Neural progenitor cell (in vitro differentiated cells): ENCODE data around the gene CCDC73. TPM values are rescaled to one million over a fixed set of nuclear protein-coding genes. Genes with fewer than 3 reads are reported as not detected.

Source experiments
- DNase-seq: peaks from one replicate; pipeline ENCODE4 v3.0.0-alpha.2; 2016; ENCODE audit warnings: low spot score
- H2AFZ ChIP-seq: fragments of 200-600 bp; sonication (generic); replicated peaks from 2 replicates; pipeline ENCODE4 v1.6.1; 2016; ENCODE audit warnings: antibody characterized with exemption
- H3F3A ChIP-seq: fragments of 200-600 bp; sonication (generic); 2 replicates; pipeline ENCODE4 v1.6.1; 2016; ENCODE audit warnings: antibody characterized with exemption, low read depth
- H3K27ac ChIP-seq: fragments of 200-600 bp; sonication (generic); 2 replicates; pipeline ENCODE4 v1.5.1; 2016; ENCODE audit warnings: mild to moderate bottlenecking
- H3K27me3 ChIP-seq: fragments of 200-600 bp; sonication (generic); 2 replicates; pipeline ENCODE4 v1.6.1; 2016; ENCODE audit warnings: mild to moderate bottlenecking, moderate library complexity
- H3K36me3 ChIP-seq: fragments of 200-600 bp; sonication (generic); 2 replicates; pipeline ENCODE4 v1.5.1; 2016
- H3K4me1 ChIP-seq: fragments of 200-600 bp; sonication (generic); 2 replicates; pipeline ENCODE4 v1.6.1; 2016; ENCODE audit warnings: mixed run types
- H3K4me2 ChIP-seq: fragments of 200-600 bp; sonication (generic); 2 replicates; pipeline ENCODE4 v1.6.1; 2016
- H3K4me3 ChIP-seq: fragments of 200-600 bp; sonication (generic); 2 replicates; pipeline ENCODE4 v1.5.1; 2016
- H3K79me2 ChIP-seq: fragments of 200-600 bp; sonication (generic); 2 replicates; pipeline ENCODE4 v1.6.1; 2016; ENCODE audit warnings: low read depth
- H3K9ac ChIP-seq: fragments of 200-600 bp; sonication (generic); 2 replicates; pipeline ENCODE4 v1.6.1; 2016
- H3K9me3 ChIP-seq: fragments of 200-600 bp; sonication (generic); 2 replicates; pipeline ENCODE4 v1.5.1; 2016; ENCODE audit warnings: low read depth
- H4K20me1 ChIP-seq: fragments of 200-600 bp; sonication (generic); 2 replicates; pipeline ENCODE4 v1.6.1; 2016; ENCODE audit warnings: low read depth
- H3K27ac Mint-ChIP-seq: 3 replicates; pipeline ENCODE4 v1.8.0; 2021; ENCODE audit warnings: mixed read lengths
- H3K27me3 Mint-ChIP-seq: 2 replicates; pipeline ENCODE4 v1.8.0; 2022; ENCODE audit warnings: low read depth, mild to moderate bottlenecking, inconsistent platforms, moderate library complexity, mixed read lengths; ENCODE audit not compliant: insufficient read depth
- H3K36me3 Mint-ChIP-seq: 3 replicates; pipeline ENCODE4 v1.8.0; 2021; ENCODE audit warnings: mixed read lengths
- H3K4me1 Mint-ChIP-seq: 3 replicates; pipeline ENCODE4 v1.8.0; 2021; ENCODE audit warnings: mixed read lengths
- H3K4me3 Mint-ChIP-seq: 3 replicates; pipeline ENCODE4 v1.8.0; 2021; ENCODE audit warnings: mild to moderate bottlenecking, moderate library complexity, mixed read lengths
- H3K9me3 Mint-ChIP-seq: 3 replicates; pipeline ENCODE4 v1.8.0; 2020; ENCODE audit warnings: mixed read lengths
- EZH2 ChIP-seq: fragments of 200-600 bp; sonication (generic); IDR thresholded peaks from 2 replicates; pipeline ENCODE4 v1.6.1; 2017; ENCODE audit warnings: antibody characterized with exemption, mild to moderate bottlenecking, moderate library complexity
- EZH2phosphoT487 ChIP-seq: fragments of 200-600 bp; sonication (generic); IDR thresholded peaks from 2 replicates; pipeline ENCODE4 v1.6.1; 2017; ENCODE audit warnings: antibody characterized with exemption
- total RNA-seq: library from RNA; depleted of rRNA; stranded (reverse); fragments of >200 nt; gene quantifications from 2 replicates; pipeline ENCODE4 v1.2.3, GENCODE V29; 2015; ENCODE audit warnings: low replicate concordance
- TF ChIP-seq, protein P1 (sequence below): fragments of 200-600 bp; sonication (generic); IDR thresholded peaks from 2 replicates; pipeline ENCODE4 v1.5.1; 2017; ENCODE audit warnings: antibody characterized with exemption, mild to moderate bottlenecking

The CCDC73 gene
- total RNA-seq, 1 donor from 2014 or later: not detected

- H3K4me3 Mint-ChIP-seq: no peak overlapping the region
- H3K4me1 ChIP-seq: peaks cover 3% of the 10 kb centered on the region
Measured at GRCh38 chr11:32833921-32834320, 39.5 kb upstream of the CCDC73 start.

GRCh38 chr11:32831221-32831620, 36.8 kb upstream of the CCDC73 start:
- Mint-ChIP-seq H3K4me3 (no peak overlapping the region), H3K36me3 (no peaks in the 10 kb centered on the region), H3K4me1 (peaks cover 12% of the 10 kb centered on the region), H3K9me3 (no peaks in the 10 kb centered on the region), H3K27ac (no peak overlapping the region), H3K27me3 (peaks cover 35% of the 10 kb centered on the region)
- Histone ChIP-seq H3K4me2 (no peak overlapping the region), H3K4me3 (no peak overlapping the region), H3K4me1 (no peaks in the 10 kb centered on the region), H4K20me1 (no peaks in the 10 kb centered on the region), H3K79me2 (no peaks in the 10 kb centered on the region), H3K36me3 (no peaks in the 10 kb centered on the region), H3K27ac (no peak overlapping the region), H3K9me3 (no peaks in the 10 kb centered on the region), H2AFZ (no peak overlapping the region), H3K9ac (no peak overlapping the region), H3F3A (peaks cover 18% of the 10 kb centered on the region), H3K27me3 (peaks cover 59% of the 10 kb centered on the region)
- no peak for DNase-seq
- TF ChIP-seq EZH2 (no peak), EZH2phosphoT487 (no peak)
- TF ChIP-seq, protein P1, sequence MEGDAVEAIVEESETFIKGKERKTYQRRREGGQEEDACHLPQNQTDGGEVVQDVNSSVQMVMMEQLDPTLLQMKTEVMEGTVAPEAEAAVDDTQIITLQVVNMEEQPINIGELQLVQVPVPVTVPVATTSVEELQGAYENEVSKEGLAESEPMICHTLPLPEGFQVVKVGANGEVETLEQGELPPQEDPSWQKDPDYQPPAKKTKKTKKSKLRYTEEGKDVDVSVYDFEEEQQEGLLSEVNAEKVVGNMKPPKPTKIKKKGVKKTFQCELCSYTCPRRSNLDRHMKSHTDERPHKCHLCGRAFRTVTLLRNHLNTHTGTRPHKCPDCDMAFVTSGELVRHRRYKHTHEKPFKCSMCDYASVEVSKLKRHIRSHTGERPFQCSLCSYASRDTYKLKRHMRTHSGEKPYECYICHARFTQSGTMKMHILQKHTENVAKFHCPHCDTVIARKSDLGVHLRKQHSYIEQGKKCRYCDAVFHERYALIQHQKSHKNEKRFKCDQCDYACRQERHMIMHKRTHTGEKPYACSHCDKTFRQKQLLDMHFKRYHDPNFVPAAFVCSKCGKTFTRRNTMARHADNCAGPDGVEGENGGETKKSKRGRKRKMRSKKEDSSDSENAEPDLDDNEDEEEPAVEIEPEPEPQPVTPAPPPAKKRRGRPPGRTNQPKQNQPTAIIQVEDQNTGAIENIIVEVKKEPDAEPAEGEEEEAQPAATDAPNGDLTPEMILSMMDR: no peak

More at GRCh38 chr11:32833921-32834320, 39.5 kb upstream of the CCDC73 start:
- DNase-seq: no peak
- Histone ChIP-seq H3K4me3 (no peak overlapping the region), H4K20me1 (no peaks in the 10 kb centered on the region), H3K9ac (no peak overlapping the region), H3K79me2 (no peaks in the 10 kb centered on the region), H3K27me3 (peaks cover 41% of the 10 kb centered on the region), H3K4me2 (no peak overlapping the region), H3K27ac (no peak overlapping the region), H3F3A (peaks cover 18% of the 10 kb centered on the region), H3K36me3 (no peaks in the 10 kb centered on the region), H3K9me3 (no peaks in the 10 kb centered on the region), H2AFZ (no peak overlapping the region)
- Mint-ChIP-seq H3K4me1 (peaks cover 12% of the 10 kb centered on the region), H3K27ac (no peak overlapping the region), H3K27me3 (peaks cover 29% of the 10 kb centered on the region), H3K9me3 (no peaks in the 10 kb centered on the region), H3K36me3 (no peaks in the 10 kb centered on the region)
- no peak for TF ChIP-seq EZH2
- TF ChIP-seq, protein P1: no peak
- no peak for TF ChIP-seq EZH2phosphoT487

DNA sequence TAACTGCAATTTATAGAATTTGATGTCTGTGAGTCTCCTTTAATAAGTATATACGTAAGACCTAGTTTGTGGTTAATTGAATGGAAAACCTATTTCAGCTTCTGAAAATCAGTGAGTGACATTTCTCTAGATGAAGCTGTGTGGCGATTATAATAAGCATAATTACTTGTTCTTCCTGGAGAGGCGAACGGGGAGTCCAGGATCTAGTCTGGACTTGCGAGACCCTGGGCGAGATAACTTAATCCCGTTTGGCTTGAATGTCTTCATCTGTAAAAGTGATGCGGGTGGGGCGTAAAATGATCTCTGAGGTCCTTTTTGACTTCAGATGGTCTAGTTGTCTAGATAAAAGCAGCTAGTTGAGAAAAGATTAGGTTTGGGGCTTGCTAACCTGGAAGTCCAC, 36.3 kb upstream of the CCDC73 start:
- Mint-ChIP-seq H3K27me3 (peaks cover 35% of the 10 kb centered on the region), H3K36me3 (no peaks in the 10 kb centered on the region), H3K27ac (no peak overlapping the region), H3K4me1 (peaks cover 12% of the 10 kb centered on the region), H3K4me3 (peak overlapping the region; percentile 76), H3K9me3 (no peaks in the 10 kb centered on the region)
- no peak overlapping the region for H3K9ac ChIP-seq
- no peaks in the 10 kb centered on the region for H3K4me1 ChIP-seq
- no peak overlapping the region for H2AFZ ChIP-seq
- H3K4me3 ChIP-seq: no peak overlapping the region
- DNase-seq: no peak
- H3K4me2 ChIP-seq: no peak overlapping the region
- H3F3A ChIP-seq: peaks cover 18% of the 10 kb centered on the region
- H3K79me2 ChIP-seq: no peaks in the 10 kb centered on the region
- H3K36me3 ChIP-seq: no peaks in the 10 kb centered on the region
- no peaks in the 10 kb centered on the region for H4K20me1 ChIP-seq
- TF ChIP-seq, protein P1: no peak
- no peak for TF ChIP-seq EZH2
- no peak for TF ChIP-seq EZH2phosphoT487
- H3K27me3 ChIP-seq: peaks cover 59% of the 10 kb centered on the region
- H3K9me3 ChIP-seq: no peaks in the 10 kb centered on the region
- H3K27ac ChIP-seq: no peak overlapping the region

GRCh38 chr11:32830413-32830738, 35.9 kb upstream of the CCDC73 start:
- peaks cover 12% of the 10 kb centered on the region for H3K4me1 Mint-ChIP-seq
- no peaks in the 10 kb centered on the region for H3K36me3 Mint-ChIP-seq
- H3K27me3 ChIP-seq: peaks cover 59% of the 10 kb centered on the region
- no peaks in the 10 kb centered on the region for H3K36me3 ChIP-seq
- H3F3A ChIP-seq: peaks cover 18% of the 10 kb centered on the region
- peaks cover 35% of the 10 kb centered on the region for H3K27me3 Mint-ChIP-seq
- no peak overlapping the region for H3K9ac ChIP-seq
- H3K9me3 Mint-ChIP-seq: no peaks in the 10 kb centered on the region
- H3K9me3 ChIP-seq: no peaks in the 10 kb centered on the region
- H2AFZ ChIP-seq: peak overlapping the region; percentile 95
- TF ChIP-seq EZH2phosphoT487 (no peak), EZH2 (no peak)
- TF ChIP-seq, protein P1: no peak
- H4K20me1 ChIP-seq: no peaks in the 10 kb centered on the region
- no peak for DNase-seq
- peak overlapping the region; percentile 92 for H3K4me2 ChIP-seq
- no peaks in the 10 kb centered on the region for H3K4me1 ChIP-seq
- no peaks in the 10 kb centered on the region for H3K79me2 ChIP-seq
- H3K4me3 Mint-ChIP-seq: peak overlapping the region; percentile 76
- no peak overlapping the region for H3K27ac Mint-ChIP-seq
- H3K27ac ChIP-seq: no peak overlapping the region
- H3K4me3 ChIP-seq: peak overlapping the region; percentile 67
